Activated CD8-positive, alpha-beta memory T cell treated with anti-CD3 and anti-CD28 coated beads for 4 hours (primary cell): ENCODE measurements around the gene FBXL7.

Experiments used
- DNase-seq, 2 donors: peaks; one replicate each; pipeline ENCODE4 v3.0.0-alpha.2; 2020; ENCODE audit warnings: low read depth in 2 of 2

The FBXL7 gene

DNA sequence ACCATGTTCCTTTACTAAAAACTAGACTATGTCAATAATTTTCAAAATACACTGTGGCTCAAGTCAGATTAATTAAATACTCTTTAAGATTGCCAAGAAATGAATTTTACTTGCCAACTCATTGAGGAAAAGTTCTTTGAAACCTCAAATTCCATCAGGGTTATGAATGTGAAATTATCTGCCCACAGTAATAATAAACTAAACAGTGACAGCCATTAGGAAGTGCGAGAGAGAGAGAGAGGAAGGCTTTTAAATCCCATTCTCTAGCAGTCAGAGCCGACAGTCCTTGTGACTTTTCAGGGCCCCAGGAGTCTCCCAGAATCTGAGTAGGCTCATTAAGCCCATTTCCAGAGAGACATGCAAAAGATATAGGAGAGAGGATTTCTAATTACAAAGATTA, 443.5 kb downstream of the FBXL7 start:
- DNase-seq = no peak

DNA sequence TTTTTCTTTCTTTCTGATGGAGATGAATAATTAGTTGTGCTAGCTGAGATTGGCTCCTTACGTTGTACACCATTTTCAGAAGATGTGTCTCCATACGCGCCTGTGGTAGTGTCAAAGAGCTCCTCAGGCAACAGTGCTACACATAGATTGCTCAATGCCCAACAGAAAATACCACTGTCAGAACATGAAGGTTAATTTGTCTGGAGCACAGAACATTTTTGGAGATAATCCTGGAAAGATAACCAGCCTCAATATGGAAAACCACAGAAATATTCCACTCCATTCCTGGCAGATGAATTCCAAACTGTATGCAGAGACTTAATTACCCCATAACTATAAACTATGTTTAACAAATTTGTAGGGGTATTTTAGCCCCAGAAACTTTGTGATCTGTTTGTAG, 446.0 kb downstream of the FBXL7 start:
- DNase-seq = no peak

GRCh38 chr5:15948190-15948589, 448.2 kb downstream of the FBXL7 start:
- DNase-seq = no peak

GRCh38 chr5:15951126-15951525, 451.1 kb downstream of the FBXL7 start:
- no peak for DNase-seq

GRCh38 chr5:15951550-15951949, 451.6 kb downstream of the FBXL7 start:
- no peak for DNase-seq

GRCh38 chr5:15956622-15957021, 456.6 kb downstream of the FBXL7 start:
- no peak for DNase-seq

GRCh38 chr5:15957124-15957523, 457.1 kb downstream of the FBXL7 start:
- DNase-seq = no peak

DNA sequence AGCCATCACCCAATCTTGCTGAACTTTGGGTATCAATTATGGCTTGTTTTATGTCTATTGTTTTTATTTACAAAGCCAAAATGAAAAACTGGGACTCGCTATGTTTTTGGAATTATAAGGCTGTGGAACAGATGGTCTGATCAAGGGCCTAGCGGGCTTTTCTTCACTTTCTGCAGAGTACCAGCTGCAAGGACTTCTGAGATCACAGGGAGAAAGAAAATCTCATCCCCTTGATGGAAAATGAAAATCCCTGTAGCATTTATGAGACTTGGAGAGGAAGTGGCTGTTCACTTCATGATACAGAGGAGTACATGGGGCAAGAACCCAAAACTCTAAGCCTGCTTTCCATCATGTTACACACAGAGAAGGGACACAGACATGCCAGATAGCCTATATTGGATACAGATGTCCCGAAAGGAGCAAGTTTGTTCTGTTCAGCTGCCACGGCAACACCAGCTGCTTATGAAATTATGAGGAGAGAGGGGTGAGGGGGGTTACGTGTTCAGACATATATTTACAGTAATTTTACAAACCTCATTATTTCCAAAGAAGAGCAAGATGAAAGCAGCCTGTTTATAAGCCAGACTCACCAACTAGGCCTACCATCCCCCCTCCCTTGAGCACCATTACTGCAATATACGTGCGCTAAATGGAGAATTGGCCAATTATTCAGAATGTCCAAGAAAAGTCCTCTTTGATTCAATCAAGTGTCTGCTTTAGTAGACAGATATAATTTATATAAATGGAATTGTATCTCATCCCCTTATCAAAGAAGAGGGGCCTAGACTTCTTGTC, 459.6 kb downstream of the FBXL7 start:
- no peak for DNase-seq

DNA sequence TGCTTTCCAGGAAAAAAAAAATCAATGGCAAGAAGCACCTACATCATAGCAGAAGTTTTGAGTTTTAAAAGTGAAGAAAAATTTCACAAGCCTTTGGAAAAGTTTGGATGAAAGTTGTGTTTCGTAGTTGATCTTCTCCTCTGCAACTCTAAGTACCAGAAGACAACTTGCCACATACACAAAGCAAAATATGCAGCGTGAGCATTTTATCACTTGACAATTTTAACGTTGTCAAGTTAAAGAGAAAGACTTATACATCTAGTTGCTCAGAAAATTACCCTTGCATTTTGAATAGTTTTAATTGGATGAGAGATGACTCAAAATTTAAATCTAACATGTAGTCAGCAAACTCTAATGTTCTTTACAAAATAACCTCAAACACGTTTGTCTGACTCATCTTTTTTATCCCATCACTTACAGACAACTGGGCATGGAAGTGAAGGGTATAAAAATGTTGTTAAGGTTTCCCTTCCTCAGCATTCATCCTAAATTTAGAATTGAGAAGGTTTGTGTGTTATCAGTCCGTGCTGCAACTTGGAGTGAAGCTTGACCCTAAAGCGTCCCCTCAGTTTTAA, 466.2 kb downstream of the FBXL7 start:
- DNase-seq = no peak

DNA sequence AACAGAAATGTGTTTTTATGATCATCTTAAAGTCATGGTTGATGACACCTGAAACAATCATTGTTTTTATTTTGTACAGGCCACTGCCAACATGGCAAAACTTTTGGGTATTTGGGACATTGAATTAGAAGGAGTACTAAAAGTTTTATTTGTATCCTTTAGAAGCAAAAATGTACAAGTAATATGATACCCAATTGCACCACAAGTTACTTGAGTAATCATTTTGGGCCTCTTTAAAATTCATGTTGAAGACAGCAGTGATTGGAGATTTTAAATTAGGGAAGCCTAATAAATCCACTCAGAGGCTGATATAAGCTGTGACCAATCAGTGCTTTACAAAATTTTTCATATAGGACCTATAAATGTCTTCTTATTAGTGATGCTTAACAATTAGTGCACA, 466.7 kb downstream of the FBXL7 start:
- no peak for DNase-seq

GRCh38 chr5:15968993-15969392, 469.0 kb downstream of the FBXL7 start:
- no peak for DNase-seq

DNA sequence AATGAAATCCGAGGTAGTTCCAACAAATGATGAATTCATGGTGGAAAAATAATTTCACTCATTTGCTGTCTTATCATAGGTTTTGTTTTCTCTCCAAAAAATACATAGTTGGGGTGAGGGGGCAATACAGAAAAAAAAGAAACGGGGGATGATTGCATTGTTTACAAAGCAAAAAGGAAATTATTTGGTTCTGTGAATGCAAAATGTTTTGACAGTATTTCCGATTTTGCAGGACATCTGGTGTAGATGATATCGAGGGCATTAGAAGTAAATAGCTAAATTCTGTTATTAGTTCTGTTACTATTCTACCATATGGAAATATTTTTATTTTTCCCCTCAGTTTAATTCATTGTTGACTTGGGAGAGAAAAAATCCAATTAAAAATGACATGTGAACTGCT, 477.9 kb downstream of the FBXL7 start:
- DNase-seq = no peak

DNA sequence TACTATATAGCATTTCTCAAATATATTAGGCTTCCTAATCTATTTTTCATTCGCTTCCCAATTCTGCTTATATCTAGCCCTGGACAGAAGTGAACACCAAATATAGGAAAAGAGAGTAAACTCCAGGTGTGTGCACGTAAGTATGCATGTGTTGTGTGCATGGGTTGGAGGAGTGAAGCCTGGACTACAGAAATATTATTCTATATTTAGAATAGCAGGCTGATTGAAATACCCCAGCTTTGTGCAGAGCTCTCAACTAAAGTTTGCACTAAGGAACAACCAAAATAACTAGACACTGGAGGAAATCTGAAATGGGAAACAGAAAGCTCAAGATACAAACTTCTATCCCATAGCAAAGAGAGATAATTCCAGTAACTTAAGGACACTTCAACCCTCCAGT, 480.9 kb downstream of the FBXL7 start:
- no peak for DNase-seq

- DNase-seq = no peak
Measured at GRCh38 chr5:15983392-15983791, 483.4 kb downstream of the FBXL7 start.
